Epidermal melanocyte (primary cell): ENCODE data around the gene SRGAP3.

Experiments
- DNase-seq: peaks from one replicate; pipeline ENCODE4 v3.0.0; 2011; ENCODE audit warnings: low spot score; ENCODE audit not compliant: insufficient read length

The SRGAP3 gene

DNA sequence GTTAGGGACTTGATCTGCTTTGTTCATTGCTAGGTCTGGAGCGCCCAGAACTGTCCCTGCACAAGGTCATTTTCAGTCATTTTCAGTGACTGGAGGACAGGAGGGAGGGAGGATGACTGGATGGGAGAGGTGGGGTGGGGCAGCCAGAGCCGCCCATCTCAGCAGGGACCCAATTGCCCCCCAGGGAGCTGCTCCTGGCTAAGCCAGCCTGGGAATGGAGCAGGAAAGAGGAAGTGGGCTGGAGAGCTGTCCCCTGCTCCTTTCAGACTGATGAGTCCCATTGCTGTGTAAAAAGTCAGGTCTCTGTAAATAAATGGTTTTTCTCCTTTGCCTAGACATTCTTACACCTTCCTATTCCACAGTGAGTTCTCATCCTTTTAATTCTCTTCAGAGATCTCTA, 187.8 kb downstream of the SRGAP3 start:
- no peak for DNase-seq

DNA sequence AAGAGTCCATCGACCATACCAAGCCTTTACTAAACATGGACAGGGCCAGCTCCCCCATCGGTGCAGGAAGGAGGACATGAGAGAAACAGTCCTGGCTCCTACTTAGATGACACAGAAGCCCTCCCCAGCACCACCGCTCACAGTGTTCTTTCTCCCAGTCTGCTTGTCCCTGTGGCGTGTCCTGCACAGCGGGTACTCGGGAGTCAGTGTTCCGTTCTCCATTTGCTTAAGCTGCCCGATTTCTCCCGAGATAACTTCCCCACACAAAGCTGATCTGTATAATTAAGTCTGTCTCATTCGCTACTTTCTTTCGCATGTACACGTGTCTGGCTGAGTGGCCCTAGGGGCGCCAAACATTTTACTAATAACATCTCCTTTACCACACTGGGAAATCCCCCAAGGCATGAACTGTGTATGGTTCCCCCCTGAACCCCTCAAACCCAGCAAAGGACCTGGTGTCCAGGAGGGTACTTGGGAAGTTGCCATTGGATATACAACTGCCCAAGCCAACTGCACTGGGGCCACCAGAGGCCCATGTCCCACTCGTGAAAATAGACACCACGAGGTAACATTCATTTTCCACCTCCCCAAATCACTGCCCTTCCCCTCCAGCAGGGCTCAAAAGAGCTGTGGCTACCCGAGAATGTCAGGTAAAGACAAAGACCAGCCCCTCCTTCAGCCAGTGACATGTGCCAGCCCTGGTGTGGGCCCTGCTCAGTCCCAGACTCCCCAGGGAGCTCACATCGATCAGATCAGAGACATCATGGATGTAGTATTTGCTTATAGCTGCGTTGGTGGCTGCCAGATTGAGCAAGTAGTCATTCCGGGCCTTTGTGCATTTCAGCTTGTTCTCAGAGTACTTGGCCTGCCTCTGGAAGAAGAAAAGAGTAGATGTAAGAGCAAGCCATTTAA, 189.7 kb downstream of the SRGAP3 start:
- no peak for DNase-seq

DNA sequence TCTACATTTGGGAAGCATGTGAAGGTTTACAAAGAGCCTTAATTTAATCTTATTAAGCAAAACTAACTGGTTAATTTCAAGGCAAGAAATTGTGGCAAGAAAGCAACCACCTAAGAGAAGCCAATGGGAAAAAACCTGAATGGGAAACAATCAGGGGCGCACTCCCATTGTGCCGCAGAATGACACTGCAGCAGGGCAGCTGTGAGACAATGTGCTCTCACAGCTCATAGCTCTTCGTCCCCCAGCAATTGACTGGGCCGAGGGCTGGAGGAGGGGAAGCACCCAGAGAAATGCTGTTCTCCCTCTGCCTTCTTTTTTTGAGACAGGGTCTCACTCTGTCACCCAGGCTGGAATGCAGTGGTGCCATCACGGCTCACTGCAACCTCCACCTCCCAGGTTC, 192.9 kb downstream of the SRGAP3 start:
- no peak for DNase-seq

DNA sequence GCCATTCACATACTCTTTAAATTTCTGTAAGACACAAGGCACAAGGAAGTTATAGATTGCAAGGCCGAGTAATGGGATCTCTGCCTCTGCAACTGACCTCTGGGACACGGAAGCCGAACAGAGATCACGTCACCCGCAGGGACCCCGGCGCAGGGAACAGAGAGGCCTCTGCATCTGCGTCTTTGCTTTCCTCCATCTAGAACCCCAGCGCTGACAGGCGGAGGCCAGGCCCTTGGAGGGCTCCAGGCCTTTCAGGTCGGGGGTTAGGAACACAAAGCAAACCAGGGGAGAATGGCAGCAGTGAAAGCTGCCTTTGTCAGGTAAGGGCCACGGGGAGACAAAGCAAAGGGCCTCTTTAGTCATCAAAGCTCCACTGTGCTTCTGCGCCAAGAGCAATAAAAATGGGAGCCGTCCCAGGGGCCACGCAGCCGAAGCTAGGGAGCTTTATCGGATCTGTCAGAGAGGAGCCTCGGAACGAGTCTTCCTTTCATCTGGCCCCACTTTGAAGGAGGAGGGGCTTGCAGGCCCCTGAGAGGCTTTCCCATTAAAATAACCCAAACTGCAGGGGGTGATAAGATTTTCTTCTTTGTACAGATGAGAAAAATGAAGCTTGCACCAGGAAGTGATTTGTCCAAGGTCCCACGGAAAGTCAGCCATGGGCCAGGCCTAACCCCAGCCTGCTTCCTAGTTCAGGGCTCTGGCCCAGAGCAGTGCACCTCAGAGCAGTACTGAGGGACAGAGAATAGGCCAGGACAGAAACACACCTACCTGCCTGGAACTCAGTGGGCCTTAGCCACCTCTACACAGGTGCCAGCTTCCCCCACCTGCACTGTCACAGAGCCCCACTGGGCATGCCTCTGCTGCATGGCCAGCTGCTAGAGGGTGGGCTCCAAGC, 201.7 kb downstream of the SRGAP3 start:
- DNase-seq: no peak

DNA sequence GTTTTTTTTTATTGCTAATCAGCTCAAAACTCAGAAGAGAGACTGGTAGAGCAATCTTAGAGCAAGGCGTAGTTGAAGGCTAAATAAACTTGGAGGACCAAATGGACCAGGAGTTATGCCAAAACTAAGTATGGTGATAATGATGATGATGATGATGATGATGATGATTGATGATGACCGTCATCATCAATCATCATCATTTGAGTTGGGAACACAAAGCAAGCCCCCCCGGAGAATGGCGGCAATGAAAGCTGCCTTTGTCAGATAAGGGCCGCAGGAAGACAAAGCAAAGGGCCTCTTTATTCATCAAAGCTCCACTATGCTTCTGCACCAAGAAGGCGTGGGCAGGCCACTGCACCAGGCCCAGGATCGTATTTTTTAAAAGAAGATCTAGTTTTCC, 204.1 kb downstream of the SRGAP3 start:
- no peak for DNase-seq

DNA sequence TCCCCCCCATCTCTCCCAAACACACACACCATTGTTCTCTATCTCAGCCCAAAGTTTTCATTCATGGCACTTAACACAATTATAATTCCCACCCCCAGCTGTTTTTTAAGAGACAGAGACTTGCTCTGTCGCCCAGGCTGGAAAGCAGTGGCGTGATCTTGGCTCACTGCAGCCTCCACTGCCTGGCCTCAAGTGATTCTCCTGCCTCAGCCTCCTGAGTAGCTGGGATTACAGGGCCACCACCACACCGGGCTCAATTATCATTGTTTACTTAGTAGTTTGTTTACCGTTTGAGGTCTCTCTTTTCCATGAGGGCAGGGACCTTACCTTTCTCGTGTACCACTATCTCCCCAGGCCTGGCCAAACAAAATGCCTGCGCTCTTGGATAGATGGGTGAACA, 206.4 kb downstream of the SRGAP3 start:
- no peak for DNase-seq

DNA sequence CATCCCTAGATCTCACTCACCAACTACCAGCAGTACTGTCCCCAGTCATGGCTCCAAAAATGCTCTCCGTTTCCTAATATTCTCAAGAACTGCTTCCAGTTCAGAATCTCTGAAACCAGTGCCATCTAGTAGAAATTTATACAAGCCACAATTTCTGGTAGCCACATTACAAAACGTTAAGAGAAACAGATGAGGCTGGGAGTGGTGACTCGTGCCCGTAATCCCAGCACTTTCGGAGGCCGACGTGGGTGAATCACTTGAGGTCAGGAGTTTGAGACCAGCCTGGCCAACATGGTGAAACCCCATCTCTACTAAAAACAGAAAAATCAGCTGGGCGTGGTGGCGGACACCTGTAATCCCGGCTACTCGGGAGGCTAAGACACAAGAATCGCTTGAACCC, 207.8 kb downstream of the SRGAP3 start:
- DNase-seq: no peak

DNA sequence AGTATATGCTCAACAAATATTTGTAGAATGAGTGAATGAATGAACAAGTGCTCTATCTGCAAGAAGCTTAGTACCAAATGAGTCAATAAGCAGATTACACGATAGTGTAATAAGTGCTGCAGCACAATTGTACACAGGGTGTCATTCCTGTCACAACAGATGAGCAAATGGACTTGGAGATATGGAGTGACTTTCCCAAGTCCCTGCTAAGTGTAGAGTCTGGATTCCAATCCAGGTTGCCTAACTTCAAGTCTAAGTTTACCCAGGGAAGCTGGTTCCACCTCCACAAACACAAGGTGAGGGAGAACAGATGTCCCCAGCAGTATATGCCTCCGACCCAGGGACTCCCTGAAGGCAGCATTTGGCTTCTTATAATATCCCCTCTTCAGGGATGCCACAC, 208.4 kb downstream of the SRGAP3 start:
- DNase-seq: no peak

DNA sequence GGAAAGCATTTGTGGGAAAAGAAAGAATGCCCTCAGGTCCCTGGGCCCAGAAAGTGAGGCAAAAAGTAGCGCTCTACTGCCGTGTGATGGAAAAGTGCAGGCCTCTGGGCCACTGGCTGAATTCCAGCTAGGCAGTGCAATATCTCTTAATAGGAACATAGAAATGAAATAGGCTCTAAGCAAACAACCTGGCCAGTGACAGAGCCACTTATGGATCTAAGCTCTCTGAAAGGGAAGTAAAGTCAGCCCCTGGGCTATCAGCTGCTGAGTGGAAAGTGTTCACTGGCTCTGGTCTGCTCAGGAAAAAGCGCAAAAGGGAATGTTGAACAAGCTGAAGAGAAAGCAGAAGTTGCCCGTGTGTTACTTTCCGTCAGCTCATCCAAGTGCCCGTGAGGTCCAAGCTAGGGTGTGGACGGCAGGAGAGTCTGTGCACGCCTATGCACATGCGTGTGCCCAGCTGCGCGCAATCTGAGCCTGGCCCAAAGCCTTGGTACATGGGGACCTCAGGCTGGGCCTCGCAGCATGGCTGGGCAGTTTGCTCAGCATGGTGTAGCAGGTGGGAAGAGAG, 212.2 kb downstream of the SRGAP3 start:
- no peak for DNase-seq

DNA sequence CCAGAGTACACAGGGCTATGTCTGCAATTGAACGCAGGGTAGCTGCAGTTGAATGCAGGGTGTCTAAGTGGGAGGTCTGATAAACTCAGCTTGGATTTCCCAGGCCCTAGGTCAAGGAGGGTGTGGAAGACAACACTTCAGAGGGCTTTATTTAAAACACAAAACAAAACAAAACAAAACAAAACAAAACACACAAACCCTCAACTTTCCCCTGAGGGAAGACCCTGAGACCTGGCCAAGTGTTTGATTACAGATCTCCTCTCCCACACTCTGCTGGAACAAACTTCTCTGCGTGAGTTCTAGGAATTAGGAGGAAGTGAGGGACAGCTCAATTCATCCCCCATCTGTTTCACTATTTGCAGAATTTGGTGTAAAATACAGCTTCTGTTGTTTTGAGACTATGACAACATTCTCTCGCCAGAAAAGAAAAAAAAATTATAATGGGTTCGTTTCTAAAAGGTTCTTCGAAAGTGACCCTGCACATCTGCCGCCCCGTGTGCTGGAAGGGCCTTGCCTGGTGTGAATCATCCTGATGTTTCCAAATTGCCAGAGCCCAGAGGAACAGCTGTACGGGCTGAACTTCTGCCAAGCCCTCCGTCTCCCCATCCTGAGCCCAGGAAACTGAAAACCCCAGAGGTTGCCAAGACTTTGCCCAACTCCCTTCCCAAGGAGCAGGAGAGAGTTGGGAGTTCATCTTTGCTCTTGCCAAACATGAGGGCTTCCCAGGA, 212.9 kb downstream of the SRGAP3 start:
- DNase-seq: no peak

DNA sequence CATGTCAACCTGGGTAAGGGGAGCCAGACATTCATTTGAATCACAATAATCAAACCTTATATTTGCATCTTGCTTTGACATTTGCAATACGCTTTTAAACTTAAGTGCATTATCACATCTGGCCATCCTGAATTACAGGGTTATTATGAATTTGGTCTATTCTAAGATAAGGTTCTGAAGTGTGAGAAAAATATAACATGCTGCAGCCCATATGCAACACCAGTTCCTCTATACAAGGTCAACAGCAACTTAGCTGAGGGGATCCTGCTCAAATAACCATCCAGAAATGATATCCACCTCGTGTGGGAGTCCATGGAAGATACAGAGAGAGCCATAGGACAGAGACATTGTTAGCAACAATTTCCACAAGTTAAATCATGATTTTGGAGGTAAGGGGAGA, 213.5 kb downstream of the SRGAP3 start:
- DNase-seq: no peak

DNA sequence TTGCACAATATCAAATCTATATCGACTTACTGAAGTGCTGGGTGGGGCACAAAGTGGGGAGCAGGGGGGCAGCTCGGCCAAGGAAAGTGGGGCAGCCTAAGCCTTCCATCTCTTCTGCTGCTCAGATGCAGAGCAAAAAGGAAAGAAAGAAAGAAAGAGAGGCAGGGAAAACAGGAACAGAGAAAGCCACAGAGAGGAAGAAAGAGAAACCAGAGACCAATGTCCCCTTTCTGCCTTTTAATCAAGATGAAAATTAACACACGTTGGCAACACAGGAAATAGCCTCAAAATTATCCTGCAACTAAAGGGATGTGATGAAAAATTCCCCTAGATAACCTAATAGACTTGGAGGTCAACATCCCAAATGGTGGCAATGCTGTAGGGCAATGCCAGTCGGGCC, 214.0 kb downstream of the SRGAP3 start:
- no peak for DNase-seq

DNA sequence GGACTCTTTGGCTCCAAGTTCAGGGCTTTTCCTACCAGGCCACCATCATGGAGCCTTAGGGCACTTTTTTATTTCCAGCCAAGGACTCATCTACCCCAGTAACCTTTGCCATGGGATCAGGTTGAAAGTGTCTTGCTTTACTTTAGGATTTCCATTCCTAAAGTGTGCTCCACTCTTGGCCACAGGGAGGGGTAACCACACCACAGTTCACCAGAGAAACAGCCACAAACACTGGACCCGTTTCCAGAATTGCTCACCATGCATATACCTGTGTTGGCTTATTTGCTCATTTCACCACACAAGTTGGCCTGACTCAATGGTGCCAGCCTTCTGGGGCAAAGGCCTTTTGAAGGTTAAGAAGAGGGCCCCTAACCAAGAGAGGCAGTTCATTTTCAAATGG, 215.6 kb downstream of the SRGAP3 start:
- no peak for DNase-seq

DNA sequence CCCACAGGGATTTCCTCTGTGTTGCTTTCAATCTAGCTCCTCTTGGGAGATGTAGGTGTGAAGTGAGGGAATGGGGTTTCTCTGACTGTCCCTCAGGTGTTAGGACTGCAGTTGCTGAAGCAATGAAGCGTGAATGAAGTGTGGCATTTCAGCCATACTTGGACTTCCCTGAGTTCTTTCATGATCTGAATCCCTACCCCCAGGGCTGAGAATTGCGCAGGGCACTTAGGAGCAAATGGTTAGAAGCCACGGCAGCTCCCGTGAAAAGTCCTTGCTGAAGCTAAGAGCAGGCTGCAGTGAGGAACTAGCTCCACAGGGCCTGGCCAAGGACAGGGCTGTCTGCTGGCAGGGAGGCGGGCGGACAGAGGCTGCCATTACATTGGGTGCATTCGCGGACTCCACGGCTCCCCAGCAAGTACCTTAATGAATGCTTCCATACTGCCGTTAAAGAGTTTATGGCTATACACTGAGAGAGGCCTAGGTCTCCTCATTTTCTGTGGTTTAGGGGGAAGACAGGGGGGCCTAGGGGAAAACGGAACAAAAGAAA, 217.1 kb downstream of the SRGAP3 start:
- DNase-seq: no peak

DNA sequence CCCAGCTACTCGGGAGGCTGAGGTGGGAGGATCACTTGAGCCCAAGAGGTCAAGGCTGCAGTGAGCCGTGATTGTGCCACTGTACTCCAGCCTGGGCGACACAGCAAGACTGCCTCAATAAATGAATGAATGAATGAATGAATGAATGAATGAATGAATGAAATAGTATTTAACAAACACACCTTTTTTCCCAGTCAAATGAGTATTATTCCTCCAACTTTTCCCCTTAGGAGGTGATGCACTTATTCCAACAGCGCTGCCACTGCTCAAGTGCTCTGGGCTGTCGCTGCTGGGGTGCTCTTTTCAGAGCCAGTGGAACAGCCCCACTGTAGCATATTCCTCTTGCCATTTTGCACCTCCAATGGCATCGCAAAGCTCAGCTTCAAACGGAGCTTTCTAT, 219.4 kb downstream of the SRGAP3 start:
- DNase-seq: no peak

DNA sequence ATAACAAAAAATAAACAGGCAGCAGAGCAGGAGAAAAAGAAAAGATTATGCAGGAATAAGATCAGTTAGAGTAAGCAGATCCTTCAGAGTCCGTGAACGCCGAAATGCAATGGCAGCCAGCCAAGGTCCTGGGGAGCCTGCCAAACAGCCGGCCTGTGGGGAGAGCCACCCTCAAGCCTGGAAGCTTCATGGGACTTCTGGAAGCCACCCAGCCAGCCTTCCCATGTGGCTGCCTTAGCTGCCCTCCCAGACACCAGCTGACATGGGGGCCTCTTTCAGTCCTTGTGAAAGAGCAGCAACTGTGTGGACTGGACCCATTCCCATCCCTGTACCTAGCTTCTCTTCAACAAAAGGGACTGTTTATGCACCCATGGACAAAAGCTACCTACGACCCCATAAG, 221.3 kb downstream of the SRGAP3 start:
- no peak for DNase-seq

DNA sequence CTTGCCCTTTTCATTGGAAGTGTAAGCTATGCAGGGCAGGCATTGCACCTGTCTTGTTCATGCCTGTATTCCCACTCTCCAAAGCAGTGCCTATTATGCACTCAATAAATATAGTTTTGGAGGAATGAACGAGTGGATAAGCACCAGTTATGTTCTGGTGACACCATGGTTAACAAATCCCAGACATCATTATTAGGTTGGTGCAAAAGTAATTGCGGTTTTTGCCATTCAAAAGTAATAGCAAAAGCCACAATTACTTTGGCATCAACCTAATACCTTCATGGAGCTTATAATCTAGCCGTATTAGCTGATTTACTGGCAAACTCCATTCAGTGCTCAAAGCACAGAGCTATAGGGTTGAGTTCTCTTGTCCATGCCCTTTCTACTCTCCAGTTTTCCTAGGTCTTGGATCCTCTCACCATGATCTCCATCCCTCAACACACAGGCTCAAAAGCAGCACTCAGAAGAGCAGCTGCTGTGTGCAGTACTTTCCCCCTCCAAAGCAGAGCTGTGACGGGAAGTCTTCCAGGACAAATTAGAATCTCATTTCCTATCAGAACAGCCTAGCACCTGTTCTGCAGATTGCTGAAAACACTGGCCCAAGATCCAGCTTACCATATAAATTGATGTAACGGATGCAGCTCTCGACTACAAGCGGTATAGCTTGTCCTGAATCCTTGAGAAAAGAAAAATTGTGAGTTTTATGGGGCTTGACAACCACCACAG, 223.0 kb downstream of the SRGAP3 start:
- DNase-seq: no peak

DNA sequence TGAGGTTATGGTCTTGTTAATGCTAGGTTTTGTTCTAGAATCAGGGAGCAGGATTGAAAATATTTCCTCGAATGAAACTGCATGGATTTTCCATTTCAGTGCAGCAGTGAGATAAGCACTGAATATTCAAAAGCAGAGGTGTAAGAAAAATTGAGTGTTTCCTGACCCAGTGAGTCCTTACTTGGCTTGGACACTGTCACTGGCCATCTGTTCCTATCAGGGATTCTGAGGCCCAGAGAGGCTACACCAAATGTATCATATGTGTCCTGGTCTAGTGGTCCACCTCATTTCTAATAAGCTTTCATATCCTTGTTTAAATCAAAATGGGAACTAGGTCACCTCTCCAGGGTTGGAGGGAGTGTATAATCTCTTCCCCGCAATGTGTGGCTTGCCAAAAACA, 225.1 kb downstream of the SRGAP3 start:
- DNase-seq: no peak

DNA sequence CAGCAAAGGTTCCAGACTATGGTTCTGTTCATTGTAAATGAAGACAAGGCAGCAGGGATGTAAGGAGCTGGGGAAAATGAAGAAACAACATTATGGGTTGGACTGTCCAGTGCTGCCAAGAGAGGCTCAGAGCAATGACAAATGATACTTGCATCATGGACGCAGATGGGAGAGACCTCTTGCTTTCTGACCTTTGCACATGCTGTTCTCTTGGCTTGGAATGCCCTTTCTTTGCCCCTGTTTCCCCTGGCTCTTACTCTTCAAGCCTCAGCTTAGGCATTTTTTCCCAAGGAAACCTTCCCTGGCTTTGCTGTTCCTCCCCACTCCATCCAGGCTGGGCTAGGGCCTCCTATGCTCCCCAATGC, 226.2 kb downstream of the SRGAP3 start:
- DNase-seq: no peak
